Measurements from ENCODE around the gene PEDS1.
A peak's percentile ranks its signal among the peaks of the same experiment; 100 is the strongest.

PEDS1 gene

DNA sequence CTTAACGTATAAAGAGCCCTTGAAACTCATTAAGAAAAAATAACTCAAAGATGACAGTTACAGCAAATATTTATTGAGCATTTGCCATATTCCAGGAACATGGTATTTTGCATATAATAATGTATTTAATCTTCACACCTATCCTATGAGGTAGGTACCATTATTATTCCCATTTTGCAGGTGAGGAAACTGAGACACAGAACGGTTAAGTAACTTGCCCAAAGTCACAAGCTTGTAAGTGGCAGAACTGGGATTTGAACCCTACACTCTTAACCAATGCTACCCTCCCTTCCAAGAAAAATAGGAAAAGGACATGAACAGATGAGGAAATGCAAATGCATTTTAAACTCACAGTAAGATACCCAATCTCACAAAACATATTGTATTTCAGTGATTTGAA, 35.3 kb downstream of the PEDS1 start:
- TF ChIP-seq, protein P1, sequence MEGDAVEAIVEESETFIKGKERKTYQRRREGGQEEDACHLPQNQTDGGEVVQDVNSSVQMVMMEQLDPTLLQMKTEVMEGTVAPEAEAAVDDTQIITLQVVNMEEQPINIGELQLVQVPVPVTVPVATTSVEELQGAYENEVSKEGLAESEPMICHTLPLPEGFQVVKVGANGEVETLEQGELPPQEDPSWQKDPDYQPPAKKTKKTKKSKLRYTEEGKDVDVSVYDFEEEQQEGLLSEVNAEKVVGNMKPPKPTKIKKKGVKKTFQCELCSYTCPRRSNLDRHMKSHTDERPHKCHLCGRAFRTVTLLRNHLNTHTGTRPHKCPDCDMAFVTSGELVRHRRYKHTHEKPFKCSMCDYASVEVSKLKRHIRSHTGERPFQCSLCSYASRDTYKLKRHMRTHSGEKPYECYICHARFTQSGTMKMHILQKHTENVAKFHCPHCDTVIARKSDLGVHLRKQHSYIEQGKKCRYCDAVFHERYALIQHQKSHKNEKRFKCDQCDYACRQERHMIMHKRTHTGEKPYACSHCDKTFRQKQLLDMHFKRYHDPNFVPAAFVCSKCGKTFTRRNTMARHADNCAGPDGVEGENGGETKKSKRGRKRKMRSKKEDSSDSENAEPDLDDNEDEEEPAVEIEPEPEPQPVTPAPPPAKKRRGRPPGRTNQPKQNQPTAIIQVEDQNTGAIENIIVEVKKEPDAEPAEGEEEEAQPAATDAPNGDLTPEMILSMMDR (IDR thresholded peaks at IDR 0.05) = no peak
- Histone ChIP-seq H3K36me3 (no peaks in the 10 kb centered on the region), H3K9me3 (no peaks in the 10 kb centered on the region), H3K4me1 (ENCODE audit: control insufficient read depth in 1 of 2, insufficient read depth in 1 of 2, low read depth in 1 of 2, low read length in 1 of 2) (peaks cover 27 to 29% of the 10 kb centered on the region in 2 experiments), H3K27me3 (no peaks in the 10 kb centered on the region), H3K27ac (no peak overlapping the region), H3K4me3 (ENCODE audit: low read depth in 1 of 2, low read length in 1 of 2) (no peak overlapping the region)

DNA sequence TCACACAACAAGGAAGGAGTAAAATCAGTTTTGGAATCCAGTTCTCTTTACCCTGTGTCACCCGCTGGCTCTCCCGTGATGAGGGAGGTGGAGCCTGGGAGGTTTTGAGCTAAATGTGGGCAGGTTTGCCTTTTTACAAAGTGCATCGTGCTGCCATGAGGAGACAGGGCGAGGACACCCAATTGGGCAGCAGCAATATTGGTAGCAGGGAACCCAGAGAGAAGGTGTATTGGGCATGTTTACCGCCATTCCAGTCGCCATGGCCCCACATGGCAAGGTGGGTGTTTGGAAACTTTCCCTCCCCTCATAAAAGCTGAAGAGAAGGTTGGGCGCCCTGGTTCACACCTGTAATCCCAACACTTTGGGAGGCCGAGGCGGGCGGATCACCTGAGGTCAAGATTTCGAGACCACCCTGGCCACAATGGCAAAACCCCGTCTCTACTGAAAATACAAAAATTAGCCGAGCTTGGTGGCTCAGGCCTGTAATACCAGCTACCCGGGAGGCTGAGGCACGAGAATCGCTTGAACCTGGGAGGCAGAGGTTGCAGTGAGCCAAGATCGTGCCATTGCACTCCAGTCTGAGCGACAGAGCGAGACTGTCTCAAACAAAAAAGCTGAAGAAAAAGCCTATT, 37.0 kb downstream of the PEDS1 start:
- TF ChIP-seq, protein P1 (IDR thresholded peaks at IDR 0.05) = no peak
- Histone ChIP-seq H3K9me3 (no peaks in the 10 kb centered on the region), H3K27ac (peak overlapping the region; percentile 61), H3K4me3 (ENCODE audit: low read depth in 1 of 2, low read length in 1 of 2) (peak overlapping the region; percentile 46 to 62), H3K4me1 (ENCODE audit: control insufficient read depth in 1 of 2, insufficient read depth in 1 of 2, low read depth in 1 of 2, low read length in 1 of 2) (peaks cover 39 to 42% of the 10 kb centered on the region in 2 experiments), H3K27me3 (no peaks in the 10 kb centered on the region), H3K36me3 (no peaks in the 10 kb centered on the region)

DNA sequence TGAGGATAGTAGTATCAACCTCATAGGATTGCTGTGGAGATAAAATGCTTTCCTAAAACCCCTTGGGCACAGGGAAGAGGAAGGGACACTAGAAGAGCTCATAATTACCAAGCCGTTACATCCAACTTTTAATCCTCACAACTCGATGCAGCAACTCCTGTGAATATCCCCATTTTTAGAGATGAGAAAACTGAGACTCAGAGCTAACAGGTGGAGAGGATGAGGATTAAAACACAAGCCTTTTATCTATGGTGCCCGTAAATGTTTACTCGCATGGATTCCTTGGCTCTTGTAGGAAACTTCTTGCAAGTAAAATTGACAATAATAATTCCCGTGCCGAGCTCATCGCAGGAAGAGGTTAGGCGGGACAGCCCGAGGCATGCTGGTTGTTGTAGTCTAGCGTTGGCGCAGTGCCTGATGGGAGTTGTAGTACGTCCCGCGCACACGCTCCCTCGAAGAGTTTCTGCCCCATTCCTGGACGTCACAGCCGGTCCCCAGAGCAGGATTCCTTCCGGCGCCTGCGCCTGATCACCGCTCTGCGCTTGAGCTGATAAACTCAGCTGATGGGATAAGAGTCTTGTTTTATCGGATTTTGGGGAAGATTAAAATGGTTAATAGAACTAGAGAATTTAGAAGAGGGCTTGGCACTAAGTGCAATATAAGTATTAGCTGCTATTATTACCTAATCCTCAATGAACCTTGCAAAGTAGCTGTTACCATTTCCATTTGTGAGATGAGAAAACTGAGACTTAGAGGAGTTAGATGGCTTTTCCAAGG, 37.7 kb downstream of the PEDS1 start:
- H3K9me3 ChIP-seq = no peaks in the 10 kb centered on the region
- no peaks in the 10 kb centered on the region for H3K36me3 ChIP-seq
- TF ChIP-seq, protein P1 (IDR thresholded peaks at IDR 0.05) = no peak
- no peaks in the 10 kb centered on the region for H3K27me3 ChIP-seq
- peaks cover 46 to 49% of the 10 kb centered on the region in 2 experiments for H3K4me1 ChIP-seq (ENCODE audit: control insufficient read depth in 1 of 2, insufficient read depth in 1 of 2, low read depth in 1 of 2, low read length in 1 of 2)
- H3K4me3 ChIP-seq (ENCODE audit: low read depth in 1 of 2, low read length in 1 of 2) = peak overlapping the region; percentile 46 to 62
- peak overlapping the region; percentile 61 for H3K27ac ChIP-seq

DNA sequence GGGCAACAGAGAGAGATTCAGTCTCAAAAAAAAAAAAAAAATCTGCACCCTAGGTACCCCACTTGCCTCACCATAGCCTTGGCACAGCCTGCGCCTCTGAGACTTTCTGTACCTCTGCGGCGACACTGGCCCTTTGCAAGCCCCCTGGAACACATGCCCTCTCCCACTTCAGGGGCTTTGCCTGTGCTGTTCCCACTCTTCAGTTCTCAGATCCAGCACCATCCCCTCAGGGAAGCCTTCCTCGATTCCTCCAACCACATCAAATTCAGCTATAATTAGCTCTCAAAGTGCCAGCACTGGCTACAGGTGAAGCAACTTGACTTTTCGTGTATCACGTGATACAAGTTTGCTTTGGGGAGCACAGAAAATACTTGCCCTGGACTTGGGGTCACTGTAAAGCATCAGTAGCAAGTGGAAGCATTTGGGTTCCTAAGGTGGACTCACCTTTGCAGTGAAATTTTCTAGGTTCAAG, 38.4 kb downstream of the PEDS1 start:
- Histone ChIP-seq H3K27me3 (no peaks in the 10 kb centered on the region), H3K27ac (peak overlapping the region; percentile 61), H3K4me3 (ENCODE audit: low read depth in 1 of 2, low read length in 1 of 2) (peak overlapping the region; percentile 46 to 62), H3K9me3 (no peaks in the 10 kb centered on the region), H3K36me3 (no peaks in the 10 kb centered on the region), H3K4me1 (ENCODE audit: control insufficient read depth in 1 of 2, insufficient read depth in 1 of 2, low read depth in 1 of 2, low read length in 1 of 2) (peaks cover 53 to 56% of the 10 kb centered on the region in 2 experiments)
- TF ChIP-seq, protein P1 (IDR thresholded peaks at IDR 0.05) = no peak

DNA sequence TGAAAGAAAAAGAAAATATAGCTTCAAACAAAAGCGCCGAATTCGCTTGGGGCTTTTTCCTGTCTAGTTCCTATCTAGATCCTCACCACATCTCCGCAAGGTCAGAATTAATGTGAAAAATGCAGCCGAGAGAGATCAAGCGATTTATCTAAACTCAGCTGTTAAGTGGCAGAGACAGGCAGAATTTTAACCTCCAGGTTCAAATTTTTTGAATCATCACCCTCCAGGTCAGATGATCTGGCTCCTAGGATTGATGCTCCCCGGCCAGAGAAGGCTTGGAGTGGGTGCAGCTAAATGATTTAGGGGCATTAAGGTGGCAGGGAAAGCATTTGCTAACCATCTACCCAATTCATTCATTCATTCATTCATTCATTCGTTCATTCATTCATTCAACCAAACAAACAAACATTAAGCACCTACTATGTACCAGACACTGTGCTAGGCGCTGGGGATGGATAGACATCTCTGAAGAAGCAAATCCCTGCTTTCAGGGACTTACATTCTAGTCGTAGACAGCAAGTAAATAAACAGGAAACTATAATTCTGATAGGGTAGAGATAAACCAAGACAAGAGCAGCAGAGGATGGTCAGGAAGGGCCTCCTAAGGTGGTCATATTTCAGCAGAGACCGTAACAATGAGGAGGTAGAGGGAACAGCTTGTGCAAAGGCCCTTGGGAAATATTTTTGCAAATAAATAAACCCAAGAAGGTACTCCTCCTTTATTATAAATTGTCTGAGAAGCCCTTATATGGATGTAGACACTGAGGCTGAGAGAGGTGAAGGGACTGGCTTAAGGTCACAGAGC, 39.9 kb downstream of the PEDS1 start:
- peak overlapping the region; percentile 84 to 87 for H3K4me3 ChIP-seq (ENCODE audit: low read depth in 1 of 2, low read length in 1 of 2)
- TF ChIP-seq, protein P1 (IDR thresholded peaks at IDR 0.05) = no peak
- H3K4me1 ChIP-seq (ENCODE audit: control insufficient read depth in 1 of 2, insufficient read depth in 1 of 2, low read depth in 1 of 2, low read length in 1 of 2) = peaks cover 58 to 61% of the 10 kb centered on the region in 2 experiments
- H3K36me3 ChIP-seq = no peaks in the 10 kb centered on the region
- H3K9me3 ChIP-seq = no peaks in the 10 kb centered on the region
- H3K27me3 ChIP-seq = no peaks in the 10 kb centered on the region
- peak overlapping the region; percentile 89 for H3K27ac ChIP-seq
